VCaP (cell line): ENCODE data around the gene RSPH9.
A peak's percentile ranks its signal among the peaks of the same experiment; 100 is the strongest.
"Not testable (repeated sequence)": the region's sequence is repeated elsewhere in the genome, so short reads cannot be mapped to it uniquely, and the experiment has no call there.

ENCODE experiments used
- H3K27ac ChIP-seq: fragments of 450-650 bp; 2 replicates; pipeline ENCODE4 v1.5.1; 2017
- CTCF ChIP-seq: fragments of 450-650 bp; conservative IDR thresholded peaks from 2 replicates; pipeline ENCODE4 v1.5.1; 2017; ENCODE audit warnings: mild to moderate bottlenecking, moderate library complexity

The RSPH9 gene

GRCh38 chr6:43629505-43630300, 15.1 kb upstream of the RSPH9 start:
- no peak for TF ChIP-seq CTCF
- H3K27ac ChIP-seq, result peak overlapping the region; percentile 93

GRCh38 chr6:43630980-43631619, 13.7 kb upstream of the RSPH9 start:
- H3K27ac ChIP-seq, result peak overlapping the region; percentile 93
- no peak for TF ChIP-seq CTCF

GRCh38 chr6:43633002-43633401, 11.8 kb upstream of the RSPH9 start:
- H3K27ac ChIP-seq, result not testable (repeated sequence)

GRCh38 chr6:43634702-43635303, 10.0 kb upstream of the RSPH9 start:
- TF ChIP-seq CTCF, result no peak
- peak overlapping the region; percentile 93 for H3K27ac ChIP-seq

GRCh38 chr6:43635387-43636307, 9.2 kb upstream of the RSPH9 start, which contains the start of gene MAD2L1BP:
TSS of gene MAD2L1BP (plus strand) at chr6:43635840. CDS start at chr6:43635876, 36 bp downstream.
- peak within 1 kb of the TSS; percentile 93 for H3K27ac ChIP-seq
- no peak for TF ChIP-seq CTCF

GRCh38 chr6:43636308-43636659, 8.6 kb upstream of the RSPH9 start:
- TF ChIP-seq CTCF, result no peak
- peak overlapping the region; percentile 93 for H3K27ac ChIP-seq

- H3K27ac ChIP-seq, result no peak overlapping the region
- no peak for TF ChIP-seq CTCF
Measured at GRCh38 chr6:43639984-43640800, 4.6 kb upstream of the RSPH9 start.
